KMS-11 (cell line): ENCODE results near the gene MAP3K6.

Source experiments
- H2AFZ ChIP-seq: fragments of 200-600 bp; sonication (generic); 2 replicates; pipeline ENCODE4 v1.6.1; 2016; ENCODE audit warnings: antibody characterized with exemption, mixed run types, low read depth
- H3K27ac ChIP-seq: fragments of 200-600 bp; sonication (generic); 2 replicates; pipeline ENCODE4 v1.6.1; 2016; ENCODE audit warnings: mild to moderate bottlenecking, mixed run types
- H3K27me3 ChIP-seq: fragments of 200-600 bp; sonication (generic); 2 replicates; pipeline ENCODE4 v1.6.1; 2017; ENCODE audit warnings: mild to moderate bottlenecking, low read depth, mixed run types, moderate library complexity; ENCODE audit not compliant: insufficient read depth
- H3K36me3 ChIP-seq: fragments of 200-600 bp; sonication (generic); 2 replicates; pipeline ENCODE4 v1.6.1; 2017; ENCODE audit warnings: mild to moderate bottlenecking, mixed run types; ENCODE audit not compliant: insufficient read depth
- H3K4me1 ChIP-seq: fragments of 200-600 bp; sonication (generic); 2 replicates; pipeline ENCODE4 v1.6.1; 2016; ENCODE audit warnings: mild to moderate bottlenecking, low read depth, mixed run types; ENCODE audit not compliant: poor library complexity, severe bottlenecking
- H3K4me2 ChIP-seq: fragments of 200-600 bp; sonication (generic); 2 replicates; pipeline ENCODE4 v1.7.0; 2016; ENCODE audit warnings: mild to moderate bottlenecking, mixed run types
- H3K4me3 ChIP-seq: fragments of 200-600 bp; sonication (generic); IDR thresholded peaks from 2 replicates; pipeline ENCODE4 v1.6.1; 2017; ENCODE audit warnings: low read depth, low read length, mixed read lengths; ENCODE audit not compliant: insufficient read depth
- H3K79me2 ChIP-seq: fragments of 200-600 bp; sonication (generic); 2 replicates; pipeline ENCODE4 v1.6.1; 2016; ENCODE audit warnings: low read depth, mixed run types; ENCODE audit not compliant: insufficient read depth
- H3K9ac ChIP-seq: fragments of 200-600 bp; sonication (generic); 2 replicates; pipeline ENCODE4 v1.6.1; 2016; ENCODE audit warnings: mild to moderate bottlenecking, mixed run types
- H4K20me1 ChIP-seq: fragments of 200-600 bp; sonication (generic); 2 replicates; pipeline ENCODE4 v1.6.1; 2016; ENCODE audit warnings: mild to moderate bottlenecking, mixed run types; ENCODE audit not compliant: insufficient read depth
- CTCF ChIP-seq: fragments of 200-600 bp; sonication (generic); conservative IDR thresholded peaks from 2 replicates; pipeline ENCODE4 v1.6.1; 2017; ENCODE audit warnings: low read depth, mild to moderate bottlenecking, antibody characterized with exemption, low read length, moderate library complexity, mixed read lengths

The MAP3K6 gene

GRCh38 chr1:27381969-27382762 lies 15.4 kb upstream of the MAP3K6 start:
- TF ChIP-seq CTCF: no peak
- Histone ChIP-seq H3K4me2 (no peak overlapping the region), H3K79me2 (no peaks in the 10 kb centered on the region), H3K27me3 (peaks cover 9% of the 10 kb centered on the region), H3K4me1 (no peaks in the 10 kb centered on the region), H3K4me3 (no peak overlapping the region), H3K36me3 (no peaks in the 10 kb centered on the region), H2AFZ (no peak overlapping the region), H4K20me1 (no peaks in the 10 kb centered on the region), H3K9ac (no peak overlapping the region), H3K27ac (no peak overlapping the region)

- no peak for TF ChIP-seq CTCF
- Histone ChIP-seq H3K4me2 (no peak overlapping the region), H3K9ac (no peak overlapping the region), H3K27ac (no peak overlapping the region), H3K4me1 (no peaks in the 10 kb centered on the region), H3K79me2 (no peaks in the 10 kb centered on the region), H4K20me1 (no peaks in the 10 kb centered on the region), H3K36me3 (no peaks in the 10 kb centered on the region), H3K4me3 (no peak overlapping the region), H3K27me3 (peaks cover 7% of the 10 kb centered on the region), H2AFZ (no peak overlapping the region)
Measured at GRCh38 chr1:27380766-27381733, 14.3 kb upstream of the MAP3K6 start.

- Histone ChIP-seq H3K27ac (no peak overlapping the region), H3K36me3 (no peaks in the 10 kb centered on the region), H3K4me2 (no peak overlapping the region), H3K4me1 (no peaks in the 10 kb centered on the region), H3K27me3 (peaks cover 7% of the 10 kb centered on the region), H3K79me2 (no peaks in the 10 kb centered on the region), H4K20me1 (no peaks in the 10 kb centered on the region), H2AFZ (no peak overlapping the region), H3K4me3 (no peak overlapping the region), H3K9ac (no peak overlapping the region)
- TF ChIP-seq CTCF: no peak
Measured at GRCh38 chr1:27380224-27380623, 13.5 kb upstream of the MAP3K6 start.

GRCh38 chr1:27379564-27380122 lies 12.9 kb upstream of the MAP3K6 start:
- Histone ChIP-seq H3K27me3 (peaks cover 7% of the 10 kb centered on the region), H3K4me1 (no peaks in the 10 kb centered on the region)

More at GRCh38 chr1:27379564-27380122, 12.9 kb upstream of the MAP3K6 start:
- Histone ChIP-seq H2AFZ (no peak overlapping the region), H3K4me2 (no peak overlapping the region), H3K9ac (no peak overlapping the region), H4K20me1 (no peaks in the 10 kb centered on the region), H3K36me3 (no peaks in the 10 kb centered on the region), H3K4me3 (no peak overlapping the region), H3K79me2 (no peaks in the 10 kb centered on the region), H3K27ac (no peak overlapping the region)
- TF ChIP-seq CTCF: no peak
